GM23338 (cell line): ENCODE results near the gene APC2. TPM values are rescaled to one million over a fixed set of nuclear protein-coding genes. Genes with fewer than 3 reads are reported as not detected.

Experiments
- ATAC-seq: fragments of 200-7000 bp; cut with Tn5 transposase; 3 replicates; pipeline ENCODE4 v1.9.1; 2020
- DNase-seq: peaks from one replicate; pipeline ENCODE4 v3.0.0-alpha.2; 2015; ENCODE audit warnings: low spot score
- H2AFZ ChIP-seq: fragments of 200-600 bp; sonication (generic); 2 replicates; pipeline ENCODE4 v1.8.0; 2016; ENCODE audit warnings: antibody characterized with exemption, mild to moderate bottlenecking, moderate library complexity
- H3F3A ChIP-seq: fragments of 200-600 bp; sonication (generic); replicated peaks from 2 replicates; pipeline ENCODE4 v1.8.0; 2017; ENCODE audit warnings: antibody characterized with exemption, mixed run types, low read depth
- H3K27ac ChIP-seq: fragments of 200-600 bp; sonication (generic); 2 replicates; pipeline ENCODE4 v1.6.1; 2016; ENCODE audit warnings: low read depth
- H3K27me3 ChIP-seq: fragments of 200-600 bp; sonication (generic); 2 replicates; pipeline ENCODE4 v1.8.0; 2016; ENCODE audit warnings: mild to moderate bottlenecking, mixed run types, moderate library complexity; ENCODE audit not compliant: insufficient read depth
- H3K36me3 ChIP-seq: fragments of 200-600 bp; sonication (generic); 2 replicates; pipeline ENCODE4 v1.8.0; 2016; ENCODE audit warnings: mild to moderate bottlenecking; ENCODE audit not compliant: insufficient read depth
- H3K4me1 ChIP-seq: fragments of 200-600 bp; sonication (generic); 2 replicates; pipeline ENCODE4 v1.8.0; 2016; ENCODE audit warnings: mild to moderate bottlenecking, moderate library complexity; ENCODE audit not compliant: insufficient read depth
- H3K4me2 ChIP-seq: fragments of 200-600 bp; sonication (generic); 2 replicates; pipeline ENCODE4 v1.7.1; 2017; ENCODE audit warnings: mixed run types
- H3K4me3 ChIP-seq: fragments of 200-600 bp; sonication (generic); 2 replicates; pipeline ENCODE4 v1.6.1; 2016; ENCODE audit warnings: mixed run types
- H3K79me2 ChIP-seq: fragments of 200-600 bp; sonication (generic); replicated peaks from 2 replicates; pipeline ENCODE4 v1.8.0; 2017; ENCODE audit warnings: mild to moderate bottlenecking; ENCODE audit not compliant: insufficient read depth
- H3K9me2 ChIP-seq: fragments of 200-600 bp; sonication (generic); 2 replicates; pipeline ENCODE4 v1.8.0; 2017; ENCODE audit not compliant: insufficient read depth
- H4K20me1 ChIP-seq: fragments of 200-600 bp; sonication (generic); replicated peaks from 2 replicates; pipeline ENCODE4 v1.8.0; 2017; ENCODE audit warnings: mild to moderate bottlenecking; ENCODE audit not compliant: insufficient read depth
- H3K27ac Mint-ChIP-seq: 2 replicates; pipeline ENCODE4 v1.8.0; 2020; ENCODE audit warnings: inconsistent platforms, mild to moderate bottlenecking, moderate library complexity, mixed read lengths
- H3K27me3 Mint-ChIP-seq: 3 replicates; pipeline ENCODE4 v1.8.0; 2022; ENCODE audit warnings: low read depth, mild to moderate bottlenecking, moderate library complexity, mixed read lengths, inconsistent platforms; ENCODE audit not compliant: insufficient read depth, poor library complexity
- H3K36me3 Mint-ChIP-seq: 3 replicates; pipeline ENCODE4 v1.8.0; 2021; ENCODE audit warnings: low read depth, mild to moderate bottlenecking, inconsistent platforms, moderate library complexity, mixed read lengths
- H3K4me1 Mint-ChIP-seq: 3 replicates; pipeline ENCODE4 v1.8.0; 2020; ENCODE audit warnings: mild to moderate bottlenecking, inconsistent platforms, mixed read lengths
- H3K4me3 Mint-ChIP-seq: 3 replicates; pipeline ENCODE4 v1.8.0; 2021; ENCODE audit warnings: moderate library complexity, mild to moderate bottlenecking, inconsistent platforms, mixed read lengths
- H3K9me3 Mint-ChIP-seq: 3 replicates; pipeline ENCODE4 v1.8.0; 2020; ENCODE audit warnings: moderate library complexity, mild to moderate bottlenecking, inconsistent platforms, mixed read lengths
- CTCF ChIP-seq, 2 experiments: fragments of 200-600 bp in 1 of 2; sonication (generic) in 1 of 2; conservative IDR thresholded peaks; 2 replicates each; pipeline versions ENCODE4 v1.5.1 to v1.6.1; 2016 to 2017; ENCODE audit warnings: antibody characterized with exemption in 2 of 2, low read depth in 2 of 2, mild to moderate bottlenecking in 2 of 2, moderate library complexity in 1 of 2
- EZH2phosphoT487 ChIP-seq: fragments of 200-600 bp; sonication (generic); IDR thresholded peaks from one replicate; pipeline ENCODE4 v1.8.1; 2018; ENCODE audit warnings: antibody characterized with exemption; ENCODE audit not compliant: unreplicated experiment
- POLR2AphosphoS5 ChIP-seq: IDR thresholded peaks from 2 replicates; pipeline ENCODE4 v1.6.1; 2016; ENCODE audit warnings: antibody characterized with exemption, low read depth
- REST ChIP-seq: IDR thresholded peaks from one replicate; pipeline ENCODE4 v1.6.1; 2018; ENCODE audit warnings: antibody characterized with exemption; ENCODE audit not compliant: unreplicated experiment
- ZNF462 ChIP-seq: fragments of 250-450 bp; sonication (Bioruptor Pico); IDR thresholded peaks from 2 replicates; pipeline ENCODE4 v1.5.0; 2020; ENCODE audit warnings: mild to moderate bottlenecking, moderate library complexity
- polyA plus RNA-seq: library from polyadenylated mRNA; unstranded; fragments of >200 nt; fragmentation: Nextera tagmentation; extraction: Ambion mirVana; gene quantifications from 2 replicates; pipeline ENCODE4 v1.2.1, GENCODE V29; 2016
- total RNA-seq: library from RNA; depleted of rRNA; stranded (reverse); fragments of >200 nt; shearing (Covaris generic); gene quantifications from 2 replicates; pipeline ENCODE4 v1.2.3, GENCODE V29; 2014

Gene APC2
- total and polyA plus RNA-seq, 2 experiments from 2014 or later = 1.4 to 18.3 TPM

- TF ChIP-seq ZNF462 = no peak
- no peak for TF ChIP-seq POLR2AphosphoS5
- no peak for TF ChIP-seq EZH2phosphoT487
- TF ChIP-seq REST = no peak
Measured at GRCh38 chr19:1420590-1420989, 29.3 kb upstream of the APC2 start (continued).

- Mint-ChIP-seq H3K27me3 (peaks cover 11% of the 10 kb centered on the region), H3K9me3 (no peaks in the 10 kb centered on the region), H3K27ac (peak overlapping the region; percentile 72), H3K4me1 (peaks cover 45% of the 10 kb centered on the region), H3K36me3 (peaks cover 86% of the 10 kb centered on the region), H3K4me3 (no peak overlapping the region)
- H3K4me2 ChIP-seq = no peak overlapping the region
- DNase-seq = no peak
- no peak for ATAC-seq
- peak overlapping the region; percentile 19; the same call in 1 of the 2 replicates for H3K27ac ChIP-seq
- no peak overlapping the region for H2AFZ ChIP-seq
- H3K4me3 ChIP-seq = no peak overlapping the region
- no peaks in the 10 kb centered on the region for H3K27me3 ChIP-seq
- H3K79me2 ChIP-seq = peaks cover 83% of the 10 kb centered on the region
- H3K36me3 ChIP-seq = peaks cover 39% of the 10 kb centered on the region
- H3F3A ChIP-seq = peaks cover 46% of the 10 kb centered on the region
- no peaks in the 10 kb centered on the region for H3K9me2 ChIP-seq
- peaks cover 59% of the 10 kb centered on the region for H4K20me1 ChIP-seq
- peaks cover 6% of the 10 kb centered on the region; the same call in 1 of the 2 replicates for H3K4me1 ChIP-seq
- TF ChIP-seq CTCF (conservative IDR thresholded peaks at IDR 0.05; ENCODE audit: low read depth in 2 of 2) = no peak
Measured at GRCh38 chr19:1421218-1421957, 28.5 kb upstream of the APC2 start.
